Measurements from ENCODE around the gene SLC34A1. TPM values are rescaled to one million over a fixed set of nuclear protein-coding genes. Genes with fewer than 3 reads are reported as not detected.

Gene SLC34A1
- total RNA-seq, 1 experiment from 2014 or later: 0.28 TPM

DNA sequence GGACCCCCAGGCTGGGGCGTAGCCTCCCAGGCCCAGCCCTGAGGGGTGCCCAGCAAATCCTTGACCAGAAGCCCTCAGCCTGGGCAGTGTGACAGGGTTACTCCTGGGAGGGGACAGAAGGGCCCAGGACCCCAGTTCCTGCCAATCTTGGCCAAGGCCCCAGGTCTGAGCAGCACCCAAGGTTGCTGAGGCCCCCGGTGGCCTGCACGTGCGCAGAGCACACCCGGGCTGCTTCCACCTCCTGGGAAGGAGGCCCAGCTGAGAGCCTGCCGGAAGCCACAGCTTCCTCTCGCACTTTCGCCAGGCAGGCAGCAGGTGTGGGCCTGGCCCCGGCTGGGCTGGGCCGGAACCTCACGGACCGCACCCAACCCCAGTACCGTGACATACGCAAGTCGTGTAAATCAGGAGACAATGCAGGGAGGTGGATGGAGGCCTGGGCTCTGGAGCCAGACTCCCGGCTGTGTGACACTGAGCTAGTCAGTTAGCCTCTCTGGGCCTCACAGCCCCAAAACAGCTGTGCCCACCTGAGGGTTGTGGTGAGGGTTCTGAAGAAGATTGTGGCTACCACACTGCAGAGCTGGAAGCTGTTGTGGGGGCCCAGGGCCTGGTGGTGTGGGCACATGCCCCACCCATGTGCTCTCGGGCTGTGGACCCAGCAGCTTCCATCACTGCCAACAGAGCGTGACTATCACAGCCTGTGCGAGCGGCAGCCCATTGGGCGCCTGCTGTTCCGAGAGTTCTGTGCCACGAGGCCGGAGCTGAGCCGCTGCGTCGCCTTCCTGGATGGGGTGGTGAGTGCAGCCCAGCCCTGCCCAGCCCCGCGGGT, 47.3 kb downstream of the SLC34A1 start:
- Histone ChIP-seq H3K27me3 (ENCODE audit: insufficient read depth, low read depth) (no peaks in the 10 kb centered on the region), H3F3A (ENCODE audit: insufficient read depth, low read depth) (peaks cover 10% of the 10 kb centered on the region; the same call in 1 of the 2 replicates), H3K4me1 (replicated peaks; ENCODE audit: insufficient read depth) (peaks cover 15% of the 10 kb centered on the region), H3K9me2 (ENCODE audit: insufficient read depth) (no peaks in the 10 kb centered on the region), H3K4me2 (no peak overlapping the region), H3K4me3 (no peak overlapping the region), H3K36me3 (ENCODE audit: low read depth) (no peaks in the 10 kb centered on the region), H3K27ac (no peak overlapping the region), H2AFZ (no peak overlapping the region), H3K79me2 (ENCODE audit: low read depth) (peaks cover 35% of the 10 kb centered on the region), H3K9me3 (ENCODE audit: insufficient read depth, low read depth) (no peaks in the 10 kb centered on the region), H4K20me1 (ENCODE audit: insufficient read depth) (peaks cover 29% of the 10 kb centered on the region)
- TF ChIP-seq, protein P1, sequence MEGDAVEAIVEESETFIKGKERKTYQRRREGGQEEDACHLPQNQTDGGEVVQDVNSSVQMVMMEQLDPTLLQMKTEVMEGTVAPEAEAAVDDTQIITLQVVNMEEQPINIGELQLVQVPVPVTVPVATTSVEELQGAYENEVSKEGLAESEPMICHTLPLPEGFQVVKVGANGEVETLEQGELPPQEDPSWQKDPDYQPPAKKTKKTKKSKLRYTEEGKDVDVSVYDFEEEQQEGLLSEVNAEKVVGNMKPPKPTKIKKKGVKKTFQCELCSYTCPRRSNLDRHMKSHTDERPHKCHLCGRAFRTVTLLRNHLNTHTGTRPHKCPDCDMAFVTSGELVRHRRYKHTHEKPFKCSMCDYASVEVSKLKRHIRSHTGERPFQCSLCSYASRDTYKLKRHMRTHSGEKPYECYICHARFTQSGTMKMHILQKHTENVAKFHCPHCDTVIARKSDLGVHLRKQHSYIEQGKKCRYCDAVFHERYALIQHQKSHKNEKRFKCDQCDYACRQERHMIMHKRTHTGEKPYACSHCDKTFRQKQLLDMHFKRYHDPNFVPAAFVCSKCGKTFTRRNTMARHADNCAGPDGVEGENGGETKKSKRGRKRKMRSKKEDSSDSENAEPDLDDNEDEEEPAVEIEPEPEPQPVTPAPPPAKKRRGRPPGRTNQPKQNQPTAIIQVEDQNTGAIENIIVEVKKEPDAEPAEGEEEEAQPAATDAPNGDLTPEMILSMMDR (conservative IDR thresholded peaks at IDR 0.05): no peak
- no peak for TF ChIP-seq EZH2 (IDR thresholded peaks at IDR 0.05; ENCODE audit: low read depth)
- BruUV-seq (replicated peaks): no TSS peak
- DNase-seq: no peak
- intact Hi-C loops (cut with micrococcal nuclease; ENCODE audit: unreplicated experiment): no loop called here
- POLR2A ChIA-PET (ENCODE audit: unreplicated experiment): no interaction called here
- CTCF ChIA-PET: interaction anchor here (0.8 kb wide), 1 partner anchor 28 kb away, joined by 7 read pairs; no protein-coding TSS in a partner anchor

DNA sequence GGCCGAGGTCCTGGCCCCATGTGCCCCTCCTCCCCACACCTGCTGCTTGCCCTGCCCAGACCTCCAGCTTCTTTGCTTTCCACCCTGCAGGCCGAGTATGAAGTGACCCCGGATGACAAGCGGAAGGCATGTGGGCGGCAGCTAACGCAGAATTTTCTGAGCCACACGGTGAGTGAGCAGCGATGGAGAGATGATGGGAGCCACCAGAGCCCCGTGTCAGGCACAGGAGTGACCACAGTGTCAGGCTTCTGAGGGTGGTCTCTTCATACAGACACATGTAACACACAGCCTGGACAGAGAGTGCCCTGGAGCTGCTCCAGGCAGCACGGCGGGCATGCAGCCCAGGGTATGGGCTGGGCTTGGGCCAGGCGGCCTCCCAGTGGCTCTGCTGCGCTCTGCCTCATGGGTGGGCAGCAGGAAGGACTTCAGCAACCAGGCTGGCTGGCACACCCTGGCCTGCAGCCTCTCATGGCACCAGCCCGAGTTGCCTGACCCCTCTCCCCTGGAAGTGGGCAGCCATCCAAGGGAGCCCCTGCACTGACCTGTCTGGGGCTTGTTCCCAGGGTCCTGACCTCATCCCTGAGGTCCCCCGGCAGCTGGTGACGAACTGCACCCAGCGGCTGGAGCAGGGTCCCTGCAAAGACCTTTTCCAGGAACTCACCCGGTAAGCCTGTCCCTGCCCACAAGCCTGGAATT, 48.1 kb downstream of the SLC34A1 start:
- Histone ChIP-seq H3K9me3 (ENCODE audit: insufficient read depth, low read depth) (no peaks in the 10 kb centered on the region), H2AFZ (no peak overlapping the region), H3K4me3 (no peak overlapping the region), H3K4me1 (replicated peaks; ENCODE audit: insufficient read depth) (peaks cover 12% of the 10 kb centered on the region), H4K20me1 (ENCODE audit: insufficient read depth) (peaks cover 24% of the 10 kb centered on the region), H3K9me2 (ENCODE audit: insufficient read depth) (no peaks in the 10 kb centered on the region), H3K4me2 (no peak overlapping the region), H3K36me3 (ENCODE audit: low read depth) (no peaks in the 10 kb centered on the region), H3K27ac (no peak overlapping the region), H3K27me3 (ENCODE audit: insufficient read depth, low read depth) (no peaks in the 10 kb centered on the region), H3F3A (ENCODE audit: insufficient read depth, low read depth) (peaks cover 17% of the 10 kb centered on the region; the same call in 1 of the 2 replicates), H3K79me2 (ENCODE audit: low read depth) (peaks cover 29% of the 10 kb centered on the region)
- intact Hi-C loops (cut with micrococcal nuclease; ENCODE audit: unreplicated experiment): no loop called here
- no TSS peak for BruUV-seq (replicated peaks)
- CTCF ChIA-PET: interaction anchor here (0.8 kb wide), 1 partner anchor 29 kb away, joined by 7 read pairs; no protein-coding TSS in a partner anchor
- TF ChIP-seq EZH2 (IDR thresholded peaks at IDR 0.05; ENCODE audit: low read depth): no peak
- TF ChIP-seq, protein P1 (conservative IDR thresholded peaks at IDR 0.05): no peak
- POLR2A ChIA-PET (ENCODE audit: unreplicated experiment): no interaction called here
- no peak for DNase-seq

- Histone ChIP-seq H3K36me3 (ENCODE audit: low read depth) (no peaks in the 10 kb centered on the region), H3K4me1 (replicated peaks; ENCODE audit: insufficient read depth) (peaks cover 4% of the 10 kb centered on the region), H4K20me1 (ENCODE audit: insufficient read depth) (peaks cover 21% of the 10 kb centered on the region), H3K27me3 (ENCODE audit: insufficient read depth, low read depth) (no peaks in the 10 kb centered on the region), H3K9me2 (ENCODE audit: insufficient read depth) (no peaks in the 10 kb centered on the region), H2AFZ (no peak overlapping the region), H3F3A (ENCODE audit: insufficient read depth, low read depth) (peaks cover 25% of the 10 kb centered on the region; the same call in 1 of the 2 replicates), H3K27ac (no peak overlapping the region), H3K4me3 (no peak overlapping the region), H3K79me2 (ENCODE audit: low read depth) (peaks cover 21% of the 10 kb centered on the region), H3K4me2 (no peak overlapping the region), H3K9me3 (ENCODE audit: insufficient read depth, low read depth) (no peaks in the 10 kb centered on the region)
- ChIA-PET CTCF (no interaction called here), POLR2A (ENCODE audit: unreplicated experiment) (interaction anchor here (0.6 kb wide), 1 partner anchor 46 kb away, joined by 4 read pairs; no protein-coding TSS in a partner anchor)
- no TSS peak for BruUV-seq (replicated peaks)
- DNase-seq: no peak
- intact Hi-C loops (cut with micrococcal nuclease; ENCODE audit: unreplicated experiment): no loop called here
- no peak for TF ChIP-seq EZH2 (IDR thresholded peaks at IDR 0.05; ENCODE audit: low read depth)
- TF ChIP-seq, protein P1 (conservative IDR thresholded peaks at IDR 0.05): no peak
Measured at GRCh38 chr5:177432839-177433657, 48.8 kb downstream of the SLC34A1 start.

All from PC-9 (cell line).